DND-41 (cell line): ENCODE measurements around the gene MVB12B.

Experiments
- ATAC-seq: fragments of 200-7000 bp; cut with Tn5 transposase; 3 replicates; pipeline ENCODE4 v1.9.1; 2021; ENCODE audit warnings: low read depth; ENCODE audit not compliant: insufficient read depth
- DNase-seq: peaks from one replicate; pipeline ENCODE4 v3.0.0-alpha.2; 2020
- H2AFZ ChIP-seq: 2 replicates; pipeline ENCODE4 v1.6.0; 2012; ENCODE audit warnings: low read depth, low read length
- H3K27ac ChIP-seq: 2 replicates; pipeline ENCODE4 v1.5.1; 2012; ENCODE audit warnings: low read length, inconsistent platforms
- H3K27me3 ChIP-seq: fragments of 200-600 bp; sonication (generic); 2 replicates; pipeline ENCODE4 v1.6.0; 2012; ENCODE audit warnings: low read length, mild to moderate bottlenecking, inconsistent platforms; ENCODE audit not compliant: insufficient read depth, poor library complexity
- H3K36me3 ChIP-seq: 2 replicates; pipeline ENCODE4 v1.5.1; 2012; ENCODE audit warnings: low read length, inconsistent platforms; ENCODE audit not compliant: insufficient read depth
- H3K4me1 ChIP-seq: 2 replicates; pipeline ENCODE4 v1.5.1; 2012; ENCODE audit warnings: mild to moderate bottlenecking, low read length; ENCODE audit not compliant: insufficient read depth
- H3K4me2 ChIP-seq: 2 replicates; pipeline ENCODE4 v1.6.0; 2012; ENCODE audit warnings: mild to moderate bottlenecking, moderate library complexity, low read length, inconsistent platforms; ENCODE audit not compliant: insufficient read depth
- H3K4me3 ChIP-seq, 2 experiments: fragments of 200-600 bp in 1 of 2; shearing (Covaris generic) in 1 of 2; 2 replicates each; pipeline ENCODE4 v1.5.1; 2012 to 2016; ENCODE audit warnings: inconsistent platforms in 2 of 2, low read length in 2 of 2, mild to moderate bottlenecking in 2 of 2, low read depth in 1 of 2, moderate library complexity in 1 of 2
- H3K79me2 ChIP-seq: 2 replicates; pipeline ENCODE4 v1.6.0; 2012; ENCODE audit warnings: low read length, inconsistent platforms; ENCODE audit not compliant: insufficient read depth
- H3K9ac ChIP-seq: 2 replicates; pipeline ENCODE4 v1.6.0; 2012; ENCODE audit warnings: low read depth, mild to moderate bottlenecking, inconsistent platforms, low read length, moderate library complexity
- H3K9me3 ChIP-seq: 2 replicates; pipeline ENCODE4 v1.5.1; 2012; ENCODE audit warnings: low read length, moderate library complexity, mild to moderate bottlenecking, inconsistent platforms; ENCODE audit not compliant: insufficient read depth, severe bottlenecking
- H4K20me1 ChIP-seq: 2 replicates; pipeline ENCODE4 v1.6.0; 2012; ENCODE audit warnings: low read length; ENCODE audit not compliant: insufficient read depth
- EZH2 ChIP-seq: IDR thresholded peaks from 3 replicates; pipeline ENCODE4 v1.6.1; 2012; ENCODE audit warnings: borderline replicate concordance, low read depth, mild to moderate bottlenecking, moderate library complexity, low read length, inconsistent platforms; ENCODE audit not compliant: severe bottlenecking
- TF ChIP-seq, protein P1 (sequence below): IDR thresholded peaks from 2 replicates; pipeline ENCODE4 v1.5.1; 2012; ENCODE audit warnings: borderline replicate concordance, low read length, moderate library complexity, mild to moderate bottlenecking; ENCODE audit not compliant: poor library complexity, severe bottlenecking; ENCODE audit errors: extremely low read depth

MVB12B gene

DNA sequence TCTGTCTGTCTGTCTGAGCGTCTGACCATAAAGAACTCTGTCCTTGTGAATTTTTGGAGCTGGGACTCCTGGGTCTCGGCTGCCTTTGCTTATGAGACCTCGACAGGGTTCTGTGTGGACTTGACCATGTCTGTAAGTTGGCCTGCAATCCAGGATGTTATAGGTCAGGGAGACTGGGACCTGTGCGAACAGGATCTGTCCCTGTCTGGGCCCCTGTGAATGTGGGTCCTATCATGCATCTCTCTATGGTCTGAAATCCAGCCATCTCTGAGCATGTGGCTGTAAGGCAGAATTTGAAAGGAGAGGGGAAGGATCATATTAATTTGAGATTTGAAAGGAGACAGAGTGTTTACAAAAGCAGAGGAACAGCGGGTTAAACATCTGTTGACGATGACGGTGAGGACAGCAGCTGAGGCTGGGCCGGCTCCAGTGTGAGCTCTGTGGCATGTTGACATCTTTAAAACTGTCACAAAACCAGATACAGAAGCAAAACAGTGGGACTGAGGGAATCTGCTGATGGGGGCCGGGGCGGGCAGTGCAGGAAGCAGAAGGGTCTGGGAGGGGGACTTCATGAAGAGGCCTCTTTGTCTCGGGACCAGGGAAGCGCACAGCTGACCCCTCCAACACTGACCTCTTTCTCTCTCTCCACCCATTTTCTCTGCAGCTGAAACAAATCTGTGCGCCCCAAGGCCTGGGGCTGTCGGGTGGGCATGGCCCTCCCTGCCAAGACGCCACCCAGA lies 19.1 kb upstream of the MVB12B start:
- DNase-seq (no peak), ATAC-seq (no peak)
- no peaks in the 10 kb centered on the region for H3K4me1 ChIP-seq
- no peaks in the 10 kb centered on the region for H3K36me3 ChIP-seq
- TF ChIP-seq, protein P1, sequence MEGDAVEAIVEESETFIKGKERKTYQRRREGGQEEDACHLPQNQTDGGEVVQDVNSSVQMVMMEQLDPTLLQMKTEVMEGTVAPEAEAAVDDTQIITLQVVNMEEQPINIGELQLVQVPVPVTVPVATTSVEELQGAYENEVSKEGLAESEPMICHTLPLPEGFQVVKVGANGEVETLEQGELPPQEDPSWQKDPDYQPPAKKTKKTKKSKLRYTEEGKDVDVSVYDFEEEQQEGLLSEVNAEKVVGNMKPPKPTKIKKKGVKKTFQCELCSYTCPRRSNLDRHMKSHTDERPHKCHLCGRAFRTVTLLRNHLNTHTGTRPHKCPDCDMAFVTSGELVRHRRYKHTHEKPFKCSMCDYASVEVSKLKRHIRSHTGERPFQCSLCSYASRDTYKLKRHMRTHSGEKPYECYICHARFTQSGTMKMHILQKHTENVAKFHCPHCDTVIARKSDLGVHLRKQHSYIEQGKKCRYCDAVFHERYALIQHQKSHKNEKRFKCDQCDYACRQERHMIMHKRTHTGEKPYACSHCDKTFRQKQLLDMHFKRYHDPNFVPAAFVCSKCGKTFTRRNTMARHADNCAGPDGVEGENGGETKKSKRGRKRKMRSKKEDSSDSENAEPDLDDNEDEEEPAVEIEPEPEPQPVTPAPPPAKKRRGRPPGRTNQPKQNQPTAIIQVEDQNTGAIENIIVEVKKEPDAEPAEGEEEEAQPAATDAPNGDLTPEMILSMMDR, result no peak
- TF ChIP-seq EZH2, result no peak
- H3K9me3 ChIP-seq, result no peaks in the 10 kb centered on the region
- H2AFZ ChIP-seq, result no peak overlapping the region
- H3K27ac ChIP-seq, result no peak overlapping the region
- no peaks in the 10 kb centered on the region for H3K79me2 ChIP-seq
- H3K27me3 ChIP-seq, result no peaks in the 10 kb centered on the region
- H3K9ac ChIP-seq, result no peak overlapping the region
- H4K20me1 ChIP-seq, result no peaks in the 10 kb centered on the region
- H3K4me3 ChIP-seq, result no peak overlapping the region
- H3K4me2 ChIP-seq, result no peak overlapping the region

DNA sequence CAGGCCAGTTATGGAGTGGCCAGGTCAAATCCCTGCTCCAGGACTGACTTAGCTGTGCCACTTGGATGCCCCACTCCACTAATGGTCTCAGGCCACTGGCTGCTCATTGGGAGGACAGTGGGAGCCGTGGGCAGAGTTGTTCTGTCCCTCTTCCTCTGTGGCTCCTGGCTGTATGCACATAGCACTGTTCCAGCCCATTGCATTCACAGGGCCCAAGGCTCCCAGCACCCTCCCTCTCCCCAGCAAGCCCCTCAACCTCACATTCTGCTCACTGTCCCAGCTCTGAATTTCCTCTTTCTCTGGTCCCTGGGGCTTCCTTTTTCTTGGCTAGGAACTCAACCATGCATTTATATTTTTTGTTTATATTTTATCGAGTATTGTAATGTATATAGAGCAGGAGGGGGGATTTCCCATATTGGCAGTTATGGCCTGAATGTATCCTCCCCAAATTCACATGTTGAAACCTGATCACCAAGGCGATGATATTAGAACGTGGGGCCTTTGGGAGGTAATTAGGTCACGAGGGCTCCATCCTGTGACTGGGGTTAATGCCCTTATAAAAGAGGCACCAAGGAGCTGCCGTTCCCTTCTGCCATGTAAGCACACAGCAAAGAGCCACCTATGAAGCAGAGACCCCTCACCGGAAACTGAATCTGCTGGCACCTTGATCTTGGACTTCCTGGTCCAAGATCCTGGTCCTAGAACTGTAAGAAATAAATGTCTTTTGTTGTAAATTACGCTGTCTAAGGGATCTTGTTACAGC lies 17.0 kb upstream of the MVB12B start:
- no peak overlapping the region for H3K9ac ChIP-seq
- TF ChIP-seq, protein P1, result no peak
- TF ChIP-seq EZH2, result no peak
- H3K4me3 ChIP-seq, result no peak overlapping the region
- no peak overlapping the region for H3K4me2 ChIP-seq
- no peaks in the 10 kb centered on the region for H3K27me3 ChIP-seq
- ATAC-seq (no peak), DNase-seq (no peak)
- no peaks in the 10 kb centered on the region for H3K4me1 ChIP-seq
- no peaks in the 10 kb centered on the region for H4K20me1 ChIP-seq
- no peak overlapping the region for H3K27ac ChIP-seq
- no peaks in the 10 kb centered on the region for H3K9me3 ChIP-seq
- H3K79me2 ChIP-seq, result no peaks in the 10 kb centered on the region
- no peak overlapping the region for H2AFZ ChIP-seq
- no peaks in the 10 kb centered on the region for H3K36me3 ChIP-seq

DNA sequence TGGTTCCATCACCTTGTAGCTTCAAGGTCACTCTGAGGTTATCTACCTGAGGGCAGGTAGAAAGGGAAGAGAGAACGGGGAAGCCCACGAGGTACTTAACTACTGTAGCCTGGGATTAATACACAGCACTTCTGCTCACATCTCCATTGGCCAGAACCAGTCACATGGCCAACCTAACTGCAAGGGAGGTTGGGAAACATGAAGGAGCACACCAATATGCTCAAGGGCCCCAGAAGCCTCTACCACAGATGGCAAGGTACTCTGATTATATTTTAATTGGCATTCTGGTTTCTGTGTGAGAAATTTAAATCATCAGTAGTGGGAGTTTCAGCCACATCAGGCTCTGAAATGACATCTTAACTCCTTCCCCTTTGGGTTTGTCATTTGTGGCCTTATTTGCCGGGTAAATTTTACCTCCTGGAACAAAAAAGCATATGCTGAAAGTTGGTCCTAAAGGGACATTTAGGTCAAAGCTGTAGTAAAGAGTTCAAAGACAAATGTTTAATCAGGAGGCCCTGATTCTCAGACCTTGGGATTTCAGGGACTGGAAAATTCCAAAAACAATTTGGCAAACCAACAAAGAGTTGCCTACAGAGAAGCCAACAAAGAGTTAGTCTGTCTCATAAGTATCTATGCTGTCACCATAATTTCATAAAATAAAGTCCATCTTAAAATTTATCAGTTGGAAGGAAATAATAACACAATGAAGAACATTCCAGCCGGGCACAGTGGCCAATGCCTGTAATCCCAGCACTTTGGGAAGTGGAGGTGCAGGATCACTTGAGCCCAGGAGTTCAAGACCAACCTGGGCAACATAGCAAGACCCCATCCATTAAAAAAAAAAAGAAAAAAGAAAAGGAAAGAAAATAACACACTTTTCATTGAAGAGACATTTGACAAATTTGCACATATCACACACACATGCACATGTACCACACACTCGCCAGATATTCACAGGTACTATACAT lies 13.8 kb upstream of the MVB12B start:
- H3K4me3 ChIP-seq, result no peak overlapping the region
- no peaks in the 10 kb centered on the region for H3K9me3 ChIP-seq
- DNase-seq (no peak), ATAC-seq (no peak)
- H3K36me3 ChIP-seq, result no peaks in the 10 kb centered on the region
- H3K4me1 ChIP-seq, result no peaks in the 10 kb centered on the region
- no peak overlapping the region for H3K4me2 ChIP-seq
- H3K27me3 ChIP-seq, result no peaks in the 10 kb centered on the region
- TF ChIP-seq, protein P1, result no peak
- TF ChIP-seq EZH2, result no peak
- H3K9ac ChIP-seq, result no peak overlapping the region
- H4K20me1 ChIP-seq, result no peaks in the 10 kb centered on the region
- no peaks in the 10 kb centered on the region for H3K79me2 ChIP-seq
- H2AFZ ChIP-seq, result no peak overlapping the region
- no peak overlapping the region for H3K27ac ChIP-seq
